Ishikawa (cell line): Measurements from ENCODE around the gene TAF3.

Experiments used
- CEBPB ChIP-seq: IDR thresholded peaks from 2 replicates; pipeline ENCODE4 v1.6.1; 2012
- CREB1 ChIP-seq: IDR thresholded peaks from 2 replicates; pipeline ENCODE4 v1.6.1; 2012; ENCODE audit warnings: low read depth
- EGR1 ChIP-seq: IDR thresholded peaks from 2 replicates; pipeline ENCODE4 v1.6.1; 2012
- EP300 ChIP-seq: IDR thresholded peaks from 2 replicates; pipeline ENCODE4 v1.6.1; 2012; ENCODE audit warnings: borderline replicate concordance
- FOXM1 ChIP-seq: IDR thresholded peaks from 2 replicates; pipeline ENCODE4 v1.6.1; 2012; ENCODE audit warnings: low read depth, borderline replicate concordance
- MAX ChIP-seq: IDR thresholded peaks from 2 replicates; pipeline ENCODE4 v1.6.1; 2012
- RAD21 ChIP-seq: IDR thresholded peaks from 2 replicates; pipeline ENCODE4 v1.6.1; 2012; ENCODE audit warnings: low read depth
- REST ChIP-seq: IDR thresholded peaks from 2 replicates; pipeline ENCODE4 v1.6.1; 2012; ENCODE audit warnings: low read depth, mild to moderate bottlenecking
- TCF12 ChIP-seq: IDR thresholded peaks from 2 replicates; pipeline ENCODE4 v1.6.1; 2012; ENCODE audit warnings: low read depth
- USF1 ChIP-seq: IDR thresholded peaks from 2 replicates; pipeline ENCODE4 v1.6.1; 2012
- YY1 ChIP-seq: IDR thresholded peaks from 2 replicates; pipeline ENCODE4 v1.6.1; 2012; ENCODE audit warnings: low read depth
- ZBTB7A ChIP-seq: IDR thresholded peaks from 2 replicates; pipeline ENCODE4 v1.6.1; 2012; ENCODE audit warnings: low read depth

DNA sequence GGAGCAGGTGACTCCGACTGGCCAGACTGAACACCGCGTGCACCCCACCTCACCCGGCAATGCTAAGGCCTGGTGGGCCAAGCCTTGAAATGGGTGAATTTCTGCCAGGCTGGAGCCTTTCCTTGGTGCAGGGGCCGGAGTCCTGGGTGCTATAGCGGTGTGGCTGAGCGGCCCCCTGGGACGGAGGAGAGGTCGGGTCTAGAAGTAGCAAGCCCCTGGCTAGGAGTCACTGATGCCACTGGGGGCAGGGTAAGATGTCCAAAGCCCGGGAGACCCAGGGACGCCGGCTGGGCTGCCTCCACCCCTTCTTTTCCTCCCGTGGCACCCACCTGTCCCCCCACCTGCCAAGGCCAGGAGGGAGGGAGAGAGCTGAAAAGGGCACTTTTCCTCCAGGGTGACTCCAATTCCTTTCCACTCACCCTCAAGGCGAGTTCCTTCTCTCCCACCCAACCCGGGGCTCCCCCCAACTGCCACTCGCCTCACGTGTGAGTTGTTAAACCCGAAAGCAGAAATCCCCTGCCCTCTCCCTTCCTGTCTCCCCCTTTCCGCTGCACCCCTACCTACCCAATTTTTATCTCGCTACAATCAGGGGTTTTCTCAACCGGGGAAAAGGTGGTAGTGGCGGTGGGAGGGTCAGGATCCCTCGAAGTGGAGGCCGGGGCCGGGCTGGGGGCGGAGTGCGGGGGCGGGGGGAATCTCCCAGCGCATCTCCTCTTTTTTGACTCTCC lies 230.1 kb downstream of the TAF3 start:
- TF ChIP-seq TCF12 = no peak
- TF ChIP-seq CREB1 = no peak
- no peak for TF ChIP-seq EGR1
- TF ChIP-seq EP300 = no peak
- no peak for TF ChIP-seq MAX
- no peak for TF ChIP-seq USF1
- no peak for TF ChIP-seq FOXM1
- no peak for TF ChIP-seq CEBPB
- no peak for TF ChIP-seq YY1
- no peak for TF ChIP-seq REST
- TF ChIP-seq ZBTB7A = no peak
- no peak for TF ChIP-seq RAD21
